ENCODE measurements around the gene FYN.

- TF ChIP-seq CTCF (IDR thresholded peaks at IDR 0.05 in 2 of 3, conservative IDR thresholded peaks at IDR 0.05 in 1 of 3; ENCODE audit: borderline replicate concordance in 1 of 3, insufficient read depth in 1 of 3, low read depth in 2 of 3, low read length in 2 of 3) (no peak), POLR2AphosphoS5 (IDR thresholded peaks at IDR 0.05; ENCODE audit: low read depth, low read length) (no peak), SRF (IDR thresholded peaks at IDR 0.05; ENCODE audit: low read depth) (no peak), REST (IDR thresholded peaks at IDR 0.05; ENCODE audit: low read depth) (no peak), POLR2A (IDR thresholded peaks at IDR 0.05; ENCODE audit: borderline replicate concordance, extremely low read depth, insufficient read depth, insufficient read length) (no peak), ELF1 (IDR thresholded peaks at IDR 0.05; ENCODE audit: borderline replicate concordance, low read depth) (no peak)
- TF ChIP-seq, protein P1, sequence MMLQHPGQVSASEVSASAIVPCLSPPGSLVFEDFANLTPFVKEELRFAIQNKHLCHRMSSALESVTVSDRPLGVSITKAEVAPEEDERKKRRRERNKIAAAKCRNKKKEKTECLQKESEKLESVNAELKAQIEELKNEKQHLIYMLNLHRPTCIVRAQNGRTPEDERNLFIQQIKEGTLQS (IDR thresholded peaks at IDR 0.05) = no peak
These were observed 176.4 kb downstream of the FYN start for GRCh38 chr6:111696814-111697213.
